ENCODE measurements around the gene MIB1.

Gene MIB1

GRCh38 chr18:21808185-21808584 is 67.6 kb downstream of the MIB1 start:
- TF ChIP-seq, protein P1, sequence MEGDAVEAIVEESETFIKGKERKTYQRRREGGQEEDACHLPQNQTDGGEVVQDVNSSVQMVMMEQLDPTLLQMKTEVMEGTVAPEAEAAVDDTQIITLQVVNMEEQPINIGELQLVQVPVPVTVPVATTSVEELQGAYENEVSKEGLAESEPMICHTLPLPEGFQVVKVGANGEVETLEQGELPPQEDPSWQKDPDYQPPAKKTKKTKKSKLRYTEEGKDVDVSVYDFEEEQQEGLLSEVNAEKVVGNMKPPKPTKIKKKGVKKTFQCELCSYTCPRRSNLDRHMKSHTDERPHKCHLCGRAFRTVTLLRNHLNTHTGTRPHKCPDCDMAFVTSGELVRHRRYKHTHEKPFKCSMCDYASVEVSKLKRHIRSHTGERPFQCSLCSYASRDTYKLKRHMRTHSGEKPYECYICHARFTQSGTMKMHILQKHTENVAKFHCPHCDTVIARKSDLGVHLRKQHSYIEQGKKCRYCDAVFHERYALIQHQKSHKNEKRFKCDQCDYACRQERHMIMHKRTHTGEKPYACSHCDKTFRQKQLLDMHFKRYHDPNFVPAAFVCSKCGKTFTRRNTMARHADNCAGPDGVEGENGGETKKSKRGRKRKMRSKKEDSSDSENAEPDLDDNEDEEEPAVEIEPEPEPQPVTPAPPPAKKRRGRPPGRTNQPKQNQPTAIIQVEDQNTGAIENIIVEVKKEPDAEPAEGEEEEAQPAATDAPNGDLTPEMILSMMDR (IDR thresholded peaks at IDR 0.05; ENCODE audit: low read depth, low read length, missing control alignments): no peak
- DNase-seq (ENCODE audit: low read depth): no peak
- no peak overlapping the region for H3K4me3 ChIP-seq (ENCODE audit: low read depth, low read length)

DNA sequence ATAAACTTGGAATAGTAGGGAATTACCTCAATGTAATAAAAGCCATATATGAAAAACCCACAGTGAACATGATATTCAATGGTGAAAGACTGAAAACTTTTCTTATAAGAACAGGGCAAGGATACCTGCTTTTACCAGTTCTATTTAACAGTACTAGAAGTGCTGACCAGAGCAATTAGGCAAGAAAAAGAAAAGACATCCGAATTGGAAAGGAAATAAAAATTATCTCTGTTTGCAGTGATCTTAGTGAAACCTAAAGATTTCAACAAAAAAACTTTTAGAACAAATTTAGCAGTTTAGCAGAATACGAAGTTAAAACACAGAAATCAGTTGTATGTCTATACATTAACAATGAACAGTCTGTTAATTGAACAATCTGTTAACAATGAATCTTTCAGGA is 69.1 kb downstream of the MIB1 start:
- no peak overlapping the region for H3K4me3 ChIP-seq (ENCODE audit: low read depth, low read length)
- DNase-seq (ENCODE audit: low read depth): no peak
- TF ChIP-seq, protein P1 (IDR thresholded peaks at IDR 0.05; ENCODE audit: low read depth, low read length, missing control alignments): no peak

- DNase-seq (ENCODE audit: low read depth): no peak
- H3K4me3 ChIP-seq (ENCODE audit: low read depth, low read length): no peak overlapping the region
- TF ChIP-seq, protein P1 (IDR thresholded peaks at IDR 0.05; ENCODE audit: low read depth, low read length, missing control alignments): no peak
These were observed 74.5 kb downstream of the MIB1 start for GRCh38 chr18:21815101-21815500.

DNA sequence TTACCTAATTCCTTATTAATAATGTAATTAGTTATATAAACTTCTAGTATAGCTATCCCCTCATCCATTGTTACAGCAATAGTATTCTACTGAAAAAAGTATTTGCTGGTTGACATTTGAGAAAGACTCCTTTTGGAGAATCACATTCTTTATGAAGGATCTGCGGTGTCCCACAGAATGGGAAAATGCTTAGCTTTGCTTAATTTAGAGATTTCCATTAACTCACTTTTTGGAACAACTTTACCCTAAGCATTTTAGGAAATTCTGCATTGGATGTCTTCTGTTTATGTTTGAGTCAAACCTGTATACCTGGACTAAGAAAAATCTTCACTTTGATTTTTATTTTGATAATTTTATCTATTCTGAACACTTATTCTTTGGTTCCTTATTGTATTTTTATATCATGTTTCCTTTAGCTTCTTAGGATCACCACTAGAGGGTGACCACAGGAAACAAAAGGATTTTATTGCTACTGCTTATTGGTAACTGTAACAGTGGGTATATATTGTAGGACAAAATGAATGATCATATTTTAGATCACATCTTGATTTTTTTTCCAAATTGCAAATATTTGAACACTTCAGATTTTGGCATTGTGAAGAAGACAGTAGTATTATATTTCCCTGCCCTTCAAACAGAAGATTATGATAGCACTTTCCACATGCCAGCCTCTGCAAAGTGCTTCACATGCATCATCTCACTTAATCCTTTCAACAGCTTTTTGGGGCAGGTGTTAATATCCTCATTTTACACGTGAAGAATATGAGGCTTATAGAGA is 79.6 kb downstream of the MIB1 start:
- no peak overlapping the region for H3K4me3 ChIP-seq (ENCODE audit: low read depth, low read length)
- no peak for DNase-seq (ENCODE audit: low read depth)
- TF ChIP-seq, protein P1 (IDR thresholded peaks at IDR 0.05; ENCODE audit: low read depth, low read length, missing control alignments): peak; percentile 30

DNA sequence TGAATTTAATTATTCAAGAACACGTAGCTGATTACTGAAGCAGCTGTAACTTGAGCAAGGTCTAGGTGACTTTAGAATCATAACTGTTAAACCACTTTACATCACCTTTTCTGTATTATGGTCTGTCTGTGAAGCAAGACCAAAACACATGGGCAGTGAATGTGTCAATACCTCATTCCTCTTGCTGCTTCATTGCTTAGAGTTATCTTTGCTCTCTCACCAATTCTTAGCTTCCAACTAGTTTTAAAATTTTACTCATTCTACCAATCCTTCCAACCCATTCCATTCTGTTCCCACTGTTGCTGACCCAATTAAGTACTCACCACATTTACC is 80.2 kb downstream of the MIB1 start:
- no peak overlapping the region for H3K4me3 ChIP-seq (ENCODE audit: low read depth, low read length)
- no peak for DNase-seq (ENCODE audit: low read depth)
- TF ChIP-seq, protein P1 (IDR thresholded peaks at IDR 0.05; ENCODE audit: low read depth, low read length, missing control alignments): no peak

DNA sequence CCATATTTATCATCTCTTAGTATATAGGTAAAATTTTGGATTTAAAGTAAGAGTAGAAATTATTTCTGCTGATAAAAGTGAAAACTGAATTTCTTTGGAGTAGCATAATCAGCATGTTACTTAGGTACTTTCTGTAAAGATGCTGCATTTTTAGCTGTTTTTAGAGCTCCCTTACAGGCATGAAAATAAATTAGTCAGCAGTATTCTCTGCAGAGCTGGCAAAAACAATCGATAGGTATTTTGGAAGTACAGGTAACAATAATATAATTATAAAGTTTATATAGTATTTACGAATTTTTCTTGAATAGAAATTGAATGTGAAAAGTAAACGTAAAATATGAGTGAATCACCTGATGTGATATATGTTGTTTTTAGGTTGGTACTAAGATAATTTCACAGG is 83.3 kb downstream of the MIB1 start:
- TF ChIP-seq, protein P1 (IDR thresholded peaks at IDR 0.05; ENCODE audit: low read depth, low read length, missing control alignments): no peak
- no peak for DNase-seq (ENCODE audit: low read depth)
- no peak overlapping the region for H3K4me3 ChIP-seq (ENCODE audit: low read depth, low read length)

GRCh38 chr18:21826196-21826595 is 85.6 kb downstream of the MIB1 start:
- no peak for DNase-seq (ENCODE audit: low read depth)
- H3K4me3 ChIP-seq (ENCODE audit: low read depth, low read length): no peak overlapping the region
- TF ChIP-seq, protein P1 (IDR thresholded peaks at IDR 0.05; ENCODE audit: low read depth, low read length, missing control alignments): no peak
